ENCODE measurements around the gene TCOF1. TPM values are rescaled to one million over a fixed set of nuclear protein-coding genes. Genes with fewer than 3 reads are reported as not detected.

Gene TCOF1
- total and polyA plus RNA-seq, 11 donors: 11.9 to 29.9 (median 16.0) TPM

GRCh38 chr5:150352244-150353031, 5.1 kb upstream of the TCOF1 start:
- intact Hi-C loops (cut with DNase I): loop anchor here in 7 of 10 donors (5.0 to 10.0 kb wide), 7 partner anchors 80 to 328 kb away; partner anchors contain the start of gene CDX1 (in 1 of the 7)
- Histone ChIP-seq H3K27ac (no peak overlapping the region), H3K4me1 (peaks cover 0 to 28% (median 4%) of the 10 kb centered on the region in 12 donors), H3K9me3 (no peaks in the 10 kb centered on the region), H3K27me3 (no peaks in the 10 kb centered on the region), H3K36me3 (no peaks in the 10 kb centered on the region), H3K4me3 (no peak overlapping the region)
- ATAC-seq: no peak
- WGBS, 4 donors: 77 to 85% (median 83%) methylated on average over 6 of the region's 6 CpGs
- no peak for DNase-seq
- no peak for TF ChIP-seq CTCF (IDR thresholded peaks at IDR 0.05)
- TF ChIP-seq POLR2A (IDR thresholded peaks at IDR 0.05): no peak

- Histone ChIP-seq H3K4me1 (peaks cover 0 to 30% (median 6%) of the 10 kb centered on the region in 12 donors), H3K27me3 (no peaks in the 10 kb centered on the region), H3K27ac (no peak overlapping the region), H3K4me3 (no peak overlapping the region), H3K36me3 (no peaks in the 10 kb centered on the region), H3K9me3 (no peaks in the 10 kb centered on the region)
- intact Hi-C loops (cut with DNase I): loop anchor here in 7 of 10 donors (5.0 to 10.0 kb wide), 7 partner anchors 81 to 328 kb away; partner anchors contain the start of gene CDX1 (in 1 of the 7)
- DNase-seq (no peak), ATAC-seq (no peak)
- no peak for TF ChIP-seq CTCF (IDR thresholded peaks at IDR 0.05)
- TF ChIP-seq POLR2A (IDR thresholded peaks at IDR 0.05): no peak
- WGBS, 4 donors: 83 to 90% (median 89%) methylated on average over 3 of the region's 3 CpGs
These were observed 4.3 kb upstream of the TCOF1 start for GRCh38 chr5:150353032-150353675.

- Histone ChIP-seq H3K27me3 (no peaks in the 10 kb centered on the region), H3K9me3 (no peaks in the 10 kb centered on the region), H3K36me3 (peaks cover 0 to 8% (median 0%) of the 10 kb centered on the region in 9 donors), H3K4me1 (peaks cover 0 to 35% (median 13%) of the 10 kb centered on the region in 12 donors), H3K4me3 (no peak overlapping the region), H3K27ac (no peak overlapping the region)
- TF ChIP-seq POLR2A (IDR thresholded peaks at IDR 0.05): no peak
- no peak for TF ChIP-seq CTCF (IDR thresholded peaks at IDR 0.05)
- ATAC-seq: no peak
- no peak for DNase-seq
- intact Hi-C loops (cut with DNase I): loop anchor here in 4 of 10 donors (5.0 to 10.0 kb wide), 6 partner anchors 82 to 331 kb away; partner anchors contain the start of gene CDX1 (in 1 of the 4)
- WGBS, 4 donors: 85 to 94% (median 89%) methylated on average over 2 of the region's 2 CpGs
These were observed 1.7 kb upstream of the TCOF1 start for GRCh38 chr5:150355791-150356190.
